PC-3 (cell line): ENCODE results near the gene GJC1. TPM values are rescaled to one million over a fixed set of nuclear protein-coding genes. Genes with fewer than 3 reads are reported as not detected.

ENCODE experiments used
- ATAC-seq: fragments of 200-7000 bp; cut with Tn5 transposase; 2 replicates; pipeline ENCODE4 v1.9.1; 2020; ENCODE audit warnings: mild to moderate bottlenecking, moderate library complexity
- BruUV-seq: library from RNA; stranded (reverse); fragments of 400-500 nt; replicated peaks from 2 replicates; lab custom pipeline; 2021; lab: Mats Ljungman, UMichigan
- CTCF ChIA-PET: fragments of 300-600 bp; sonication (Branson Sonifier 250); formaldehyde crosslinking; loops from one replicate; lab custom pipeline; 2022; ENCODE audit warnings: antibody characterized with exemption; lab: Charles Lee
- POLR2A ChIA-PET: fragments of 300-600 bp; sonication (Branson Sonifier 250); formaldehyde crosslinking; loops from one replicate; lab custom pipeline; 2022; ENCODE audit warnings: antibody characterized with exemption; ENCODE audit not compliant: unreplicated experiment; lab: Charles Lee
- DNase-seq: peaks from one replicate; pipeline ENCODE4 v3.0.0-alpha.2; 2015
- H2AFZ ChIP-seq: fragments of 300-600 bp; sonication (generic); 2 replicates; pipeline ENCODE4 v1.6.0; 2016; ENCODE audit warnings: antibody characterized with exemption, low read length
- H3F3A ChIP-seq: fragments of 300-600 bp; sonication (generic); one replicate; pipeline ENCODE4 v1.6.0; 2017; ENCODE audit warnings: antibody characterized with exemption, low read length, control low read depth, mild to moderate bottlenecking; ENCODE audit not compliant: unreplicated experiment
- H3K27ac ChIP-seq: fragments of 300-600 bp; sonication (generic); 2 replicates; pipeline ENCODE4 v1.5.1; 2016; ENCODE audit warnings: mild to moderate bottlenecking, low read length
- H3K27me3 ChIP-seq: fragments of 300-600 bp; sonication (generic); 2 replicates; pipeline ENCODE4 v1.6.1; 2016; ENCODE audit warnings: low read length, mixed read lengths
- H3K36me3 ChIP-seq: fragments of 300-600 bp; sonication (generic); 2 replicates; pipeline ENCODE4 v1.6.1; 2016; ENCODE audit warnings: low read depth, mixed run types, low read length, mixed read lengths
- H3K4me1 ChIP-seq: fragments of 300-600 bp; sonication (generic); 2 replicates; pipeline ENCODE4 v1.5.1; 2016; ENCODE audit warnings: low read length; ENCODE audit not compliant: insufficient read depth
- H3K4me2 ChIP-seq: fragments of 300-600 bp; sonication (generic); 2 replicates; pipeline ENCODE4 v1.6.0; 2016; ENCODE audit warnings: low read length
- H3K4me3 ChIP-seq: fragments of 300-600 bp; sonication (generic); 2 replicates; pipeline ENCODE4 v1.5.1; 2016; ENCODE audit warnings: mild to moderate bottlenecking, low read length, mixed read lengths
- H3K79me2 ChIP-seq: fragments of 300-600 bp; sonication (generic); 2 replicates; pipeline ENCODE4 v1.6.1; 2017; ENCODE audit warnings: low read length, mixed read lengths
- H3K9ac ChIP-seq: fragments of 300-600 bp; sonication (generic); 2 replicates; pipeline ENCODE4 v1.6.0; 2016; ENCODE audit warnings: mild to moderate bottlenecking, low read length
- H3K9me2 ChIP-seq: fragments of 300-600 bp; sonication (generic); replicated peaks from 2 replicates; pipeline ENCODE4 v1.6.1; 2016; ENCODE audit warnings: mixed run types, low read length, mixed read lengths
- H3K9me3 ChIP-seq: fragments of 300-600 bp; sonication (generic); 2 replicates; pipeline ENCODE4 v1.6.1; 2016; ENCODE audit warnings: low read length, mixed read lengths
- H4K20me1 ChIP-seq: fragments of 300-600 bp; sonication (generic); 2 replicates; pipeline ENCODE4 v1.6.1; 2016; ENCODE audit warnings: low read length, mixed read lengths
- EZH2 ChIP-seq: fragments of 300-600 bp; sonication (generic); IDR thresholded peaks from one replicate; pipeline ENCODE4 v1.6.1; 2017; ENCODE audit warnings: antibody characterized with exemption, mild to moderate bottlenecking, low read length; ENCODE audit not compliant: unreplicated experiment
- EZH2phosphoT487 ChIP-seq: fragments of 300-600 bp; sonication (generic); IDR thresholded peaks from 2 replicates; pipeline ENCODE4 v1.6.1; 2018; ENCODE audit warnings: mild to moderate bottlenecking, antibody characterized with exemption, low read length, borderline replicate concordance
- intact Hi-C: fragments of 100-400 bp; cut with micrococcal nuclease; formaldehyde crosslinking; loops from 2 replicates; pipeline ENCODE4 v1.9.0; 2023
- total RNA-seq: library from RNA; depleted of rRNA; stranded (reverse); fragments of >200 nt; gene quantifications from 2 replicates; pipeline ENCODE4 v1.2.3, GENCODE V29; 2014
- TF ChIP-seq, protein P1 (sequence below): fragments of 300-600 bp; sonication (generic); conservative IDR thresholded peaks from 2 replicates; pipeline ENCODE4 v1.5.1; 2017; ENCODE audit warnings: antibody characterized with exemption, low read depth, mild to moderate bottlenecking, low read length

The GJC1 gene
- total RNA-seq, 1 experiment from 2014 or later: 17.1 TPM

DNA sequence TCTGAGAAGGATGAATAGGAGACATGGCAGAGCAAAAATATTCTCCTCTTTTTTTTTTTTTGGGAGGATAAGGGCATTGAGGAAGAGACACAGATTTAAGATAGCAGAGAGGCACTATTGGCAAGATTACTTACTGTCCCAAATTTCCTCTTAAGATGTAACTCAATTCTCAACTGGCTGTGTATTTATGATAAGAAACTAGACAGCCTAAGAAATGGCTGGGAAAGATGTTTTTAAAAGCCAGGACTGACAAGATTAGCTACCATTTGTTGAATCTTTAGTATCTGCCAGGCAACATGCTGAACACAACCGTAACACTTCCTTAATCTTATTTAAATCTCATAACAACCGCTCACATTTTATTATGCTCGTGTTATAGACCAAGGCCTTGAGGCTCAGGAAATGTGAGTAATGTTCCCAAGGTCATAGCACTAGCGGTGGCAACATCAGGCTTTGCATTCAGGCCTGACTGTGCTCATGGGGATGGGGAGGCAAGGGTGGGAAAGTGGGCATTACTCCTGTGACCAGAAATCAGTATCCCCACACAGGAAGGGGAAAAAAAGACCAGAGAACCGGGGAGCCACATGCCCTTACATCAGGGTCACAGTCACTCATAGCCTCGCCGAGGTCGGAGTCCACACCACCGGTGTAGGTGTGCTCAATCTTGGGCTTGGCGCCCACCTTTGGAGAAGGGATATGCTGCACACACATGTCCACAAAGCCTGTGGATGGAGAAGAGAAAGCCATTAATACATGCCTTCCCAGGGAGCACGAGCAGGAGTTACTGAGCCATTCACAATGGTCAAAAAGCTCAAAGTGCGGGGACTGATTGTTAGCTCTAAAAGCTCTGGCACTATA lies 33.2 kb upstream of the GJC1 start:
- H3K9me3 ChIP-seq: no peaks in the 10 kb centered on the region
- no peak overlapping the region for H3K27ac ChIP-seq
- H3K27me3 ChIP-seq: no peaks in the 10 kb centered on the region
- no peaks in the 10 kb centered on the region for H3F3A ChIP-seq
- H3K9me2 ChIP-seq: no peaks in the 10 kb centered on the region
- no peaks in the 10 kb centered on the region for H3K4me1 ChIP-seq
- H3K4me3 ChIP-seq: no peak overlapping the region
- H3K9ac ChIP-seq: no peak overlapping the region
- no peak overlapping the region for H3K4me2 ChIP-seq
- no peak for DNase-seq
- no peak for ATAC-seq
- peaks cover 81% of the 10 kb centered on the region for H3K36me3 ChIP-seq
- ChIA-PET CTCF (interaction anchor here (0.5 kb wide), 1 partner anchor 86 kb away, joined by 4 read pairs; no protein-coding TSS in a partner anchor), POLR2A (no interaction called here)
- TF ChIP-seq, protein P1, sequence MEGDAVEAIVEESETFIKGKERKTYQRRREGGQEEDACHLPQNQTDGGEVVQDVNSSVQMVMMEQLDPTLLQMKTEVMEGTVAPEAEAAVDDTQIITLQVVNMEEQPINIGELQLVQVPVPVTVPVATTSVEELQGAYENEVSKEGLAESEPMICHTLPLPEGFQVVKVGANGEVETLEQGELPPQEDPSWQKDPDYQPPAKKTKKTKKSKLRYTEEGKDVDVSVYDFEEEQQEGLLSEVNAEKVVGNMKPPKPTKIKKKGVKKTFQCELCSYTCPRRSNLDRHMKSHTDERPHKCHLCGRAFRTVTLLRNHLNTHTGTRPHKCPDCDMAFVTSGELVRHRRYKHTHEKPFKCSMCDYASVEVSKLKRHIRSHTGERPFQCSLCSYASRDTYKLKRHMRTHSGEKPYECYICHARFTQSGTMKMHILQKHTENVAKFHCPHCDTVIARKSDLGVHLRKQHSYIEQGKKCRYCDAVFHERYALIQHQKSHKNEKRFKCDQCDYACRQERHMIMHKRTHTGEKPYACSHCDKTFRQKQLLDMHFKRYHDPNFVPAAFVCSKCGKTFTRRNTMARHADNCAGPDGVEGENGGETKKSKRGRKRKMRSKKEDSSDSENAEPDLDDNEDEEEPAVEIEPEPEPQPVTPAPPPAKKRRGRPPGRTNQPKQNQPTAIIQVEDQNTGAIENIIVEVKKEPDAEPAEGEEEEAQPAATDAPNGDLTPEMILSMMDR: no peak
- no peak for TF ChIP-seq EZH2phosphoT487
- TF ChIP-seq EZH2: no peak
- no peaks in the 10 kb centered on the region for H3K79me2 ChIP-seq
- no peaks in the 10 kb centered on the region for H4K20me1 ChIP-seq
- no TSS peak for BruUV-seq
- intact Hi-C loops: no loop called here
- H2AFZ ChIP-seq: no peak overlapping the region

DNA sequence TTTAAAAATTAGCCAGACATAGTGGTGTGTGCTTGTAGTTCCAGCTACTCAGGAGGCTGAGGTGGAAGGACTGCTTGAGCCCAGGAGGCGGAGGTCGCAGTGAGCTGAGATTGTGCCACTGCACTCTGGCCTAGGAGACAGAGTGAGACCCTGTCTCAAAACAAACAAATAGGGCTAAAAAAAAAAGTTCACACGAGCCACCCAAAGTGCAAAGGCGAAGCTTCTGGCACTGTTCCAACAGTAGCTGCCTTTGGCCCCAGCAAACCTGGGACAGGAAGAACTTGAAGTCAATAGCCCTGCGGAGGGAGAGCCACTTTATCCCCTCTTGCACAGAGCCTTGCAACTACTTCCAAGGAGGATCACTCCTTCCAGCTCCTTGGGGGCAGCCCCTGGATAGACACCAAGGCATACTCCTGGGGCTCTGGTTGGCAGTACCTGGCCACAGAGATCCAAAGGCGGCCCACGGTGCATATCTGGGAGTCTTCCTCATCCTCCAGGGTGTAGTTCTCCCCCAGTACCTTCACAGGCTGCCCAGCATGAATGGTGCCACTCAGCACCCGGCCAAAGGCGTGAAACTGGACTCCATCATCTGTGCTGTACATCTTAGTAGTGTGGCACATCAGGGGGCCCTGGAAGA lies 32.3 kb upstream of the GJC1 start:
- POLR2A ChIA-PET: no interaction called here
- H3K9me3 ChIP-seq: no peaks in the 10 kb centered on the region
- no peak for ATAC-seq

More for the DNA sequence above, 32.3 kb upstream of the GJC1 start:
- H3K4me2 ChIP-seq: no peak overlapping the region
- H3K36me3 ChIP-seq: peaks cover 80% of the 10 kb centered on the region
- H3K9me2 ChIP-seq: no peaks in the 10 kb centered on the region
- CTCF ChIA-PET: no interaction called here
- no peak overlapping the region for H3K9ac ChIP-seq
- no peak for TF ChIP-seq EZH2
- no peak for TF ChIP-seq EZH2phosphoT487
- TF ChIP-seq, protein P1: no peak
- no peaks in the 10 kb centered on the region for H3F3A ChIP-seq
- H3K79me2 ChIP-seq: no peaks in the 10 kb centered on the region
- H2AFZ ChIP-seq: no peak overlapping the region
- no peaks in the 10 kb centered on the region for H3K27me3 ChIP-seq
- intact Hi-C loops: no loop called here
- BruUV-seq: no TSS peak
- no peaks in the 10 kb centered on the region for H3K4me1 ChIP-seq
- no peak overlapping the region for H3K27ac ChIP-seq
- no peaks in the 10 kb centered on the region for H4K20me1 ChIP-seq
- H3K4me3 ChIP-seq: no peak overlapping the region
- DNase-seq: no peak
